A549 (cell line): ENCODE measurements around the gene CEBPA. TPM values are rescaled to one million over a fixed set of nuclear protein-coding genes. Genes with fewer than 3 reads are reported as not detected.

Source experiments
- ATAC-seq, 2 experiments: fragments of 200-7000 bp in 1 of 2; fragments of >200 bp in 1 of 2; cut with Nextera tagmentation in 1 of 2; cut with Tn5 transposase in 1 of 2; 3 replicates each; pipeline versions ENCODE4 v1.8.0 to v1.9.1; 2018 to 2020; ENCODE audit warnings: mild to moderate bottlenecking in 1 of 2, moderate library complexity in 1 of 2
- CTCF ChIA-PET: fragments of 300-600 bp; sonication (Branson Sonifier 250); formaldehyde crosslinking; extraction: SDS; loops from one replicate; lab custom pipeline; 2021; ENCODE audit warnings: antibody characterized with exemption, inconsistent platforms; lab: Yijun Ruan, JAX
- POLR2A ChIA-PET: fragments of 350-600 bp; formaldehyde crosslinking; extraction: SDS; loops from one replicate; lab custom pipeline; 2021; ENCODE audit warnings: antibody characterized with exemption, inconsistent platforms; lab: Yijun Ruan, JAX
- DNase-seq, 2 experiments: peaks; one replicate each; pipeline versions ENCODE4 v3.0.0 to v3.0.0-alpha.2; 2011 to 2016; ENCODE audit warnings: low read depth in 1 of 2, low spot score in 1 of 2
- FAIRE-seq: peaks from 2 replicates; lab custom pipeline; 2011; peaks lifted over from hg19 to GRCh38; lab: Jason Lieb, UNC
- H3K27ac ChIP-seq, 2 experiments: fragments of >200 bp; sonication (Bioruptor Twin); formaldehyde crosslinking; 3 replicates each; pipeline ENCODE4 v1.5.1; 2016 to 2017
- H3K4me1 ChIP-seq: fragments of >200 bp; sonication (Bioruptor Twin); formaldehyde crosslinking; 3 replicates; pipeline ENCODE4 v1.6.1; 2016
- H3K4me2 ChIP-seq: fragments of >200 bp; sonication (Bioruptor Twin); formaldehyde crosslinking; 3 replicates; pipeline ENCODE4 v1.6.1; 2016
- H3K4me3 ChIP-seq: fragments of >200 bp; sonication (Bioruptor Twin); formaldehyde crosslinking; 3 replicates; pipeline ENCODE4 v1.5.1; 2016
- H3K9me3 ChIP-seq: fragments of >200 bp; sonication (Bioruptor Twin); formaldehyde crosslinking; 3 replicates; pipeline ENCODE4 v1.6.1; 2016
- BHLHE40 ChIP-seq: IDR thresholded peaks from 2 replicates; pipeline ENCODE4 v1.6.1; 2012; ENCODE audit warnings: low read depth, low read length, inconsistent platforms
- CEBPB ChIP-seq, 2 experiments: fragments of >200 bp in 1 of 2; sonication (Bioruptor Twin) in 1 of 2; formaldehyde crosslinking in 1 of 2; IDR thresholded peaks; 2 replicates each; pipeline ENCODE4 v1.6.1; 2012 to 2016
- CTCF ChIP-seq: fragments of >200 bp; sonication (Bioruptor Twin); formaldehyde crosslinking; IDR thresholded peaks from 3 replicates; pipeline ENCODE4 v1.5.1; 2016
- EHMT2 ChIP-seq: fragments of 200-600 bp; sonication (generic); IDR thresholded peaks from 2 replicates; pipeline ENCODE4 v1.6.1; 2016; ENCODE audit warnings: antibody characterized with exemption, low read depth, mild to moderate bottlenecking, moderate library complexity
- ELK1 ChIP-seq: fragments of 150-350 bp; IDR thresholded peaks from 2 replicates; pipeline ENCODE4 v1.6.1; 2014; ENCODE audit warnings: low read depth, mild to moderate bottlenecking, low read length
- EP300 ChIP-seq, 2 experiments: fragments of >200 bp; sonication (Bioruptor Twin); formaldehyde crosslinking; IDR thresholded peaks; 2 replicates in 1 of 2; 3 replicates in 1 of 2; pipeline ENCODE4 v1.6.1; 2016 to 2017
- ESRRA ChIP-seq: fragments of 150-350 bp; IDR thresholded peaks from 2 replicates; pipeline ENCODE4 v1.6.1; 2014; ENCODE audit warnings: mild to moderate bottlenecking, low read length, borderline replicate concordance
- FOSL2 ChIP-seq, 2 experiments: fragments of 450-650 bp in 1 of 2; fragments of >200 bp in 1 of 2; sonication (Bioruptor Twin) in 1 of 2; formaldehyde crosslinking; IDR thresholded peaks; 2 replicates each; pipeline versions ENCODE4 v1.5.0 to v1.6.1; 2016 to 2020; ENCODE audit warnings: mild to moderate bottlenecking in 1 of 2, moderate library complexity in 1 of 2
- HES2 ChIP-seq: fragments of >200 bp; sonication (Bioruptor Twin); formaldehyde crosslinking; IDR thresholded peaks from 2 replicates; pipeline ENCODE4 v1.6.1; 2016
- HEYL ChIP-seq: fragments of 250-450 bp; sonication (Bioruptor Pico); IDR thresholded peaks from 2 replicates; pipeline ENCODE4 v1.8.0; 2021; ENCODE audit warnings: mild to moderate bottlenecking, moderate library complexity
- HMGXB4 ChIP-seq: fragments of 250-450 bp; sonication (Bioruptor Pico); IDR thresholded peaks from 2 replicates; pipeline ENCODE4 v1.5.0; 2021; ENCODE audit warnings: mild to moderate bottlenecking, moderate library complexity, borderline replicate concordance
- HOXB13 ChIP-seq: fragments of 250-450 bp; sonication (Bioruptor Pico); IDR thresholded peaks from 2 replicates; pipeline ENCODE4 v1.5.0; 2020; ENCODE audit warnings: low read depth, mild to moderate bottlenecking, moderate library complexity
- JUN ChIP-seq, 2 experiments: fragments of >200 bp; sonication (Bioruptor Twin); formaldehyde crosslinking; IDR thresholded peaks; 2 replicates in 1 of 2; 3 replicates in 1 of 2; pipeline ENCODE4 v1.6.1; 2016 to 2017
- JUNB ChIP-seq: fragments of >200 bp; sonication (Bioruptor Twin); formaldehyde crosslinking; IDR thresholded peaks from 2 replicates; pipeline ENCODE4 v1.6.1; 2016
- KDM5A ChIP-seq: fragments of 200-600 bp; sonication (generic); IDR thresholded peaks from 2 replicates; pipeline ENCODE4 v1.6.1; 2016; ENCODE audit warnings: antibody characterized with exemption, mild to moderate bottlenecking
- MAFK ChIP-seq: fragments of 450-650 bp; IDR thresholded peaks from 2 replicates; pipeline ENCODE4 v1.6.1; 2014; ENCODE audit not compliant: partially characterized antibody
- MYC ChIP-seq: IDR thresholded peaks from 2 replicates; pipeline ENCODE4 v1.6.1; 2012; ENCODE audit warnings: mild to moderate bottlenecking, inconsistent platforms, low read length, improper control_type of control experiment, borderline replicate concordance
- PBX3 ChIP-seq: IDR thresholded peaks from 2 replicates; pipeline ENCODE4 v1.6.1; 2012
- PHF8 ChIP-seq: fragments of 200-600 bp; sonication (generic); IDR thresholded peaks from 2 replicates; pipeline ENCODE4 v1.6.1; 2016; ENCODE audit warnings: low read depth, mild to moderate bottlenecking, antibody characterized with exemption, moderate library complexity, borderline replicate concordance
- POLR2A ChIP-seq: IDR thresholded peaks from 2 replicates; pipeline ENCODE4 v1.6.1; 2012; ENCODE audit warnings: mild to moderate bottlenecking, low read length
- POLR2AphosphoS2 ChIP-seq: conservative IDR thresholded peaks from 2 replicates; pipeline ENCODE4 v1.6.1; 2012; ENCODE audit warnings: low read length, improper control_type of control experiment, inconsistent platforms
- RAD21 ChIP-seq, 2 experiments: fragments of >200 bp in 1 of 2; sonication (Bioruptor Twin) in 1 of 2; formaldehyde crosslinking in 1 of 2; IDR thresholded peaks in 1 of 2; conservative IDR thresholded peaks in 1 of 2; 2 replicates in 1 of 2; 3 replicates in 1 of 2; pipeline ENCODE4 v1.6.1; 2012 to 2018; ENCODE audit warnings: inconsistent platforms in 1 of 2
- RCOR1 ChIP-seq: fragments of 150-350 bp; IDR thresholded peaks from 2 replicates; pipeline ENCODE4 v1.6.1; 2014; ENCODE audit warnings: antibody characterized with exemption, low read length, low read depth
- RNF2 ChIP-seq: fragments of 200-600 bp; sonication (generic); IDR thresholded peaks from 2 replicates; pipeline ENCODE4 v1.6.1; 2016; ENCODE audit warnings: low read depth, mild to moderate bottlenecking, antibody characterized with exemption, moderate library complexity, borderline replicate concordance
- SMC3 ChIP-seq: fragments of >200 bp; sonication (Bioruptor Twin); formaldehyde crosslinking; IDR thresholded peaks from 3 replicates; pipeline ENCODE4 v1.6.1; 2018; ENCODE audit warnings: inconsistent platforms
- SREBF2 ChIP-seq: fragments of 450-650 bp; IDR thresholded peaks from 2 replicates; pipeline ENCODE4 v1.6.1; 2014; ENCODE audit warnings: mild to moderate bottlenecking, moderate library complexity
- ZFP36 ChIP-seq: fragments of 450-650 bp; IDR thresholded peaks from 2 replicates; pipeline ENCODE4 v1.6.1; 2014; ENCODE audit warnings: borderline replicate concordance; ENCODE audit not compliant: partially characterized antibody
- whole genome bisulfite sequencing: methylation state at CpG from one replicate; pipeline ENCODE4 v1.1.6; 2017; ENCODE audit errors: missing lambda C conversion rate; 5-methylcytosine and 5-hydroxymethylcytosine counted together
- polyA plus RNA-seq, 4 experiments: library from polyadenylated mRNA; depleted of rRNA in 3 of 4; stranded (reverse); fragments of >200 nt; fragmentation: RNase III in 1 of 4; extraction: RNeasy Plus Mini Kit Qiagen cat#74134 plus additional on column Dnase treatment in 1 of 4; gene quantifications; 2 replicates in 3 of 4; 3 replicates in 1 of 4; pipeline ENCODE4 v1.2.3, GENCODE V29; 2011 to 2017

The CEBPA gene
- polyA plus RNA-seq, 2 of the 4 experiments (the other 2 are of a cell fraction) = 3.5 to 6.6 TPM

GRCh38 chr19:33289261-33289660 is 13.1 kb downstream of the CEBPA start:
- TF ChIP-seq SMC3 (no peak), HMGXB4 (CRISPR knock-in tag) (no peak), MYC (no peak), BHLHE40 (no peak), RAD21 (conservative IDR thresholded peaks at IDR 0.05 in 1 of 2, IDR thresholded peaks at IDR 0.05 in 1 of 2) (no peak), RNF2 (no peak), HES2 (no peak), FOSL2 (IDR thresholded peaks at IDR 0.05) (no peak), FOSL2 (CRISPR knock-in tag; IDR thresholded peaks at IDR 0.05) (no peak), HOXB13 (CRISPR knock-in tag) (no peak)
- peaks cover 42% of the 10 kb centered on the region for H3K4me1 ChIP-seq
- POLR2A ChIA-PET = no interaction called here
- CTCF ChIA-PET = interaction anchor here (1.5 to 36.6 kb wide), 8 partner anchors 9 to 117 kb away, joined by 3 to 603 read pairs (median 10); partner anchors contain the start of gene CEBPA
- no peak overlapping the region for H3K4me2 ChIP-seq
- FAIRE-seq = no peak
- peaks cover 28% of the 10 kb centered on the region for H3K9me3 ChIP-seq
- no peak overlapping the region for H3K27ac ChIP-seq
- DNase-seq = no peak
- no peak overlapping the region for H3K4me3 ChIP-seq
- ATAC-seq = no peak

- ATAC-seq (no peak), DNase-seq (no peak)
- H3K9me3 ChIP-seq = peaks cover 28% of the 10 kb centered on the region
- H3K27ac ChIP-seq = no peak overlapping the region
- no peak overlapping the region for H3K4me2 ChIP-seq
- peaks cover 36% of the 10 kb centered on the region for H3K4me1 ChIP-seq
- H3K4me3 ChIP-seq = no peak overlapping the region
- POLR2A ChIA-PET = interaction anchor here (1.6 to 2.0 kb wide), 2 partner anchors 14 to 85 kb away, joined by 4 to 7 read pairs; partner anchors contain the start of genes CEBPA and CEBPG
- TF ChIP-seq EP300 (IDR thresholded peaks at IDR 0.05) (no peak), ZFP36 (no peak)
- TF ChIP-seq, all 56 proteins: peak for 0
- CTCF ChIA-PET = interaction anchor here (1.2 to 36.6 kb wide), 9 partner anchors 9 to 118 kb away, joined by 3 to 603 read pairs (median 7); partner anchors contain the start of gene CEBPA
- no peak for FAIRE-seq
- WGBS = 6% methylated on average over 1 of the region's 1 CpG
Measured at GRCh38 chr19:33288666-33289065, 13.7 kb downstream of the CEBPA start.

GRCh38 chr19:33287927-33288326 is 14.4 kb downstream of the CEBPA start:
- Histone ChIP-seq H3K4me1 (peaks cover 28% of the 10 kb centered on the region), H3K9me3 (peaks cover 28% of the 10 kb centered on the region), H3K27ac (no peak overlapping the region), H3K4me2 (no peak overlapping the region), H3K4me3 (no peak overlapping the region)
- ChIA-PET CTCF (interaction anchor here (0.6 to 36.6 kb wide), 11 partner anchors 9 to 507 kb away, joined by 3 to 603 read pairs (median 6); partner anchors contain the start of gene CEBPA), POLR2A (interaction anchor here (1.6 to 2.0 kb wide), 2 partner anchors 15 to 85 kb away, joined by 4 to 7 read pairs; partner anchors contain the start of genes CEBPA and CEBPG)
- DNase-seq (no peak), FAIRE-seq (no peak), ATAC-seq (no peak)
- TF ChIP-seq POLR2AphosphoS2 = no peak
- TF ChIP-seq HEYL = no peak
- TF ChIP-seq JUNB = no peak
- no peak for TF ChIP-seq KDM5A
- no peak for TF ChIP-seq PHF8
- no peak for TF ChIP-seq EHMT2
- TF ChIP-seq CTCF = no peak
- no peak for TF ChIP-seq EP300 (IDR thresholded peaks at IDR 0.05)
- no peak for TF ChIP-seq SMC3
- no peak for TF ChIP-seq CEBPB (IDR thresholded peaks at IDR 0.05)
- no peak for TF ChIP-seq ELK1
- TF ChIP-seq MAFK = no peak
- TF ChIP-seq JUN (IDR thresholded peaks at IDR 0.05) = no peak
- TF ChIP-seq SREBF2 = no peak
- TF ChIP-seq ESRRA = no peak
- no peak for TF ChIP-seq RCOR1
- TF ChIP-seq PBX3 = no peak
- TF ChIP-seq POLR2A = no peak
